ENCODE measurements around the gene RSPH4A. TPM values are rescaled to one million over a fixed set of nuclear protein-coding genes. Genes with fewer than 3 reads are reported as not detected.
"Not testable (repeated sequence)": the region's sequence is repeated elsewhere in the genome, so short reads cannot be mapped to it uniquely, and the experiment has no call there.

Gene RSPH4A
- total RNA-seq, 5 donors from 2014 or later (not counting 1 experiment from before 2014, with no cell fraction given): 0.38 to 0.91 (median 0.43) TPM

DNA sequence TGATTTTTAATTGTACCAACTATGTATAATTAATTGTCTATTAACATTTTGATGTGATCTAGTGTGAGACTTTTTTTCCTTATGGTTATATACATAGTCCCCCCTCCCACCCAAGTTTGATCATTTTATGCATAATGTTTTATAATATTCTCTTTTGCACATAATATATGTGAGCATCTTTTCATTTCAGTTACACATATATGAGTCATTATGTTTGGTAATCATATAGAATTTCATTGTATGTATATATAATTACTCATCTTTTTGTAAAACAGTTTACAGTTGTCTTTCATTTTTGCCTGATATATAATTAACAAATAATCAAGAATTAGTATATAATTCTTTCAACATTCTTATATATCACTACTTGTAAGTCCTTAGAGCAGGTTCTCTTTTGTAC lies 30.0 kb upstream of the RSPH4A start:
- peaks cover 3 to 55% of the 10 kb centered on the region in 2 donors for H3K36me3 ChIP-seq (ENCODE audit: control insufficient read depth in 2 of 2, extremely low read depth in 1 of 2, insufficient read depth in 1 of 2, low read length in 1 of 2)
- Mint-ChIP-seq H3K36me3 (peaks cover 59% of the 10 kb centered on the region), H3K27ac (no peak overlapping the region), H3K4me1 (peaks cover 2 to 6% (median 5%) of the 10 kb centered on the region in 3 donors), H3K4me3 (no peak overlapping the region), H3K9me3 (no peaks in the 10 kb centered on the region), H3K27me3 (no peaks in the 10 kb centered on the region)
- DNase-seq: no peak
- no peaks in the 10 kb centered on the region for H3K27me3 ChIP-seq (replicated peaks in 1 of 2; ENCODE audit: control insufficient read depth in 2 of 2, extremely low read depth in 1 of 2, insufficient read depth in 2 of 2, low read length in 1 of 2)
- no peak for ATAC-seq (replicated peaks in 1 of 4)
- CTCF ChIA-PET: no interaction called here
- H3K27ac ChIP-seq (ENCODE audit: low read length): no peak overlapping the region
- POLR2A ChIA-PET: no interaction called here
- H3K9me3 ChIP-seq: no peaks in the 10 kb centered on the region
- no peak overlapping the region for H3K4me3 ChIP-seq (ENCODE audit: control insufficient read depth in 1 of 2, extremely low read depth in 1 of 2, low read length in 1 of 2)
- H3K4me1 ChIP-seq (ENCODE audit: control insufficient read depth in 1 of 2, extremely low read depth in 1 of 2, insufficient read depth in 2 of 2, low read length in 2 of 2): no peaks in the 10 kb centered on the region

GRCh38 chr6:116586738-116587137 lies 29.5 kb upstream of the RSPH4A start:
- Mint-ChIP-seq H3K9me3 (no peaks in the 10 kb centered on the region), H3K27ac (no peak overlapping the region), H3K27me3 (no peaks in the 10 kb centered on the region), H3K4me1 (peaks cover 2 to 5% (median 3%) of the 10 kb centered on the region in 3 donors), H3K4me3 (no peak overlapping the region), H3K36me3 (peaks cover 60% of the 10 kb centered on the region)
- ChIA-PET CTCF (no interaction called here), POLR2A (no interaction called here)
- ATAC-seq (replicated peaks in 1 of 4) (no peak), DNase-seq (no peak)
- H3K4me3 ChIP-seq (ENCODE audit: control insufficient read depth in 1 of 2, extremely low read depth in 1 of 2, low read length in 1 of 2): no peak overlapping the region
- no CpG with 5 or more reads among the region's 2 CpGs for WGBS (ENCODE audit: insufficient coverage)
- peaks cover 3 to 57% of the 10 kb centered on the region in 2 donors for H3K36me3 ChIP-seq (ENCODE audit: control insufficient read depth in 2 of 2, extremely low read depth in 1 of 2, insufficient read depth in 1 of 2, low read length in 1 of 2)
- no peaks in the 10 kb centered on the region for H3K4me1 ChIP-seq (ENCODE audit: control insufficient read depth in 1 of 2, extremely low read depth in 1 of 2, insufficient read depth in 2 of 2, low read length in 2 of 2)
- H3K9me3 ChIP-seq: no peaks in the 10 kb centered on the region
- no peaks in the 10 kb centered on the region for H3K27me3 ChIP-seq (replicated peaks in 1 of 2; ENCODE audit: control insufficient read depth in 2 of 2, extremely low read depth in 1 of 2, insufficient read depth in 2 of 2, low read length in 1 of 2)
- no peak overlapping the region for H3K27ac ChIP-seq (ENCODE audit: low read length)

GRCh38 chr6:116595247-116595646 lies 21.0 kb upstream of the RSPH4A start:
- no peak overlapping the region for H3K27ac ChIP-seq (ENCODE audit: low read length)
- no peaks in the 10 kb centered on the region for H3K9me3 ChIP-seq
- H3K36me3 ChIP-seq (ENCODE audit: control insufficient read depth in 2 of 2, extremely low read depth in 1 of 2, insufficient read depth in 1 of 2, low read length in 1 of 2): peaks cover 0 to 46% of the 10 kb centered on the region in 2 donors
- ATAC-seq (replicated peaks in 1 of 4): no peak
- peaks cover 62% of the 10 kb centered on the region for H3K36me3 Mint-ChIP-seq
- ChIA-PET CTCF (no interaction called here), POLR2A (no interaction called here)
- no peaks in the 10 kb centered on the region for H3K9me3 Mint-ChIP-seq
- WGBS (ENCODE audit: insufficient coverage): no CpG with 5 or more reads among the region's 3 CpGs
- H3K4me3 ChIP-seq (ENCODE audit: control insufficient read depth in 1 of 2, extremely low read depth in 1 of 2, low read length in 1 of 2): no peak overlapping the region
- no peaks in the 10 kb centered on the region for H3K27me3 ChIP-seq (replicated peaks in 1 of 2; ENCODE audit: control insufficient read depth in 2 of 2, extremely low read depth in 1 of 2, insufficient read depth in 2 of 2, low read length in 1 of 2)
- no peak overlapping the region for H3K4me3 Mint-ChIP-seq
- H3K4me1 ChIP-seq (ENCODE audit: control insufficient read depth in 1 of 2, extremely low read depth in 1 of 2, insufficient read depth in 2 of 2, low read length in 2 of 2): no peaks in the 10 kb centered on the region
- no peak for DNase-seq
- H3K27ac Mint-ChIP-seq: no peak overlapping the region
- H3K27me3 Mint-ChIP-seq: no peaks in the 10 kb centered on the region
- no peaks in the 10 kb centered on the region for H3K4me1 Mint-ChIP-seq

DNA sequence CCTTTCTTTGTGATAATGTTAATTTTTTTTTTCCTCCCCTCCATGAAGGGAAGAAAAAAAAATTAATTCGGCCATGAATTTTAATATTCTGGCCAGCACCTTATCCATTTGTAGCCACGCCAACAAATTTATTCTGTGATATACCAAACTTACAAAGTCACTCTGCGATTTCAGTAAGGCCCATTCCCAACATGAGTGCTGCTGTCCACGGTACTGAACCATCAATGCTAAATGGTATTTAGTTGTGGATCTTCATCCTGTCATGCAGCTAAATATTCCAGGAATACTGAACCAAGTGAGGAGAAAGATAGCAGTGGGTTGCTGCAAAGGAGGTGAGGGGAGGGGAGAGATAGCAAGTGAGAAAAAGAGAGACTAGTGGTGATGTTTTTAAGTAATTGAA lies 19.5 kb upstream of the RSPH4A start:
- Histone ChIP-seq H3K4me1 (ENCODE audit: control insufficient read depth in 1 of 2, extremely low read depth in 1 of 2, insufficient read depth in 2 of 2, low read length in 2 of 2) (no peaks in the 10 kb centered on the region), H3K9me3 (no peaks in the 10 kb centered on the region), H3K27me3 (replicated peaks in 1 of 2; ENCODE audit: control insufficient read depth in 2 of 2, extremely low read depth in 1 of 2, insufficient read depth in 2 of 2, low read length in 1 of 2) (no peaks in the 10 kb centered on the region), H3K36me3 (ENCODE audit: control insufficient read depth in 2 of 2, extremely low read depth in 1 of 2, insufficient read depth in 1 of 2, low read length in 1 of 2) (peaks cover 0 to 33% of the 10 kb centered on the region in 2 donors), H3K27ac (ENCODE audit: low read length) (no peak overlapping the region), H3K4me3 (ENCODE audit: control insufficient read depth in 1 of 2, extremely low read depth in 1 of 2, low read length in 1 of 2) (no peak overlapping the region)
- WGBS (ENCODE audit: insufficient coverage): 100% methylated on average over 1 of the region's 4 CpGs
- DNase-seq (no peak), ATAC-seq (replicated peaks in 1 of 4) (no peak)
- CTCF ChIA-PET: interaction anchor here in 1 of 2 donors (0.9 kb wide), 1 partner anchor 33 kb away, joined by 3 read pairs; no protein-coding TSS in a partner anchor
- POLR2A ChIA-PET: no interaction called here
- no peak overlapping the region for H3K4me3 Mint-ChIP-seq
- H3K27ac Mint-ChIP-seq: no peak overlapping the region
- no peaks in the 10 kb centered on the region for H3K27me3 Mint-ChIP-seq
- peaks cover 66% of the 10 kb centered on the region for H3K36me3 Mint-ChIP-seq
- H3K9me3 Mint-ChIP-seq: no peaks in the 10 kb centered on the region
- H3K4me1 Mint-ChIP-seq: no peaks in the 10 kb centered on the region

- CTCF ChIA-PET; H3K4me1 Mint-ChIP-seq; H3K27ac Mint-ChIP-seq; H3K36me3 ChIP-seq (ENCODE audit: control insufficient read depth in 2 of 2, extremely low read depth in 1 of 2, insufficient read depth in 1 of 2, low read length in 1 of 2); H3K27me3 Mint-ChIP-seq; H3K4me3 Mint-ChIP-seq; H3K9me3 ChIP-seq; H3K27ac ChIP-seq (ENCODE audit: low read length); H3K27me3 ChIP-seq (replicated peaks in 1 of 2; ENCODE audit: control insufficient read depth in 2 of 2, extremely low read depth in 1 of 2, insufficient read depth in 2 of 2, low read length in 1 of 2); H3K4me1 ChIP-seq (ENCODE audit: control insufficient read depth in 1 of 2, extremely low read depth in 1 of 2, insufficient read depth in 2 of 2, low read length in 2 of 2); POLR2A ChIA-PET; ATAC-seq (replicated peaks in 1 of 4); H3K4me3 ChIP-seq (ENCODE audit: control insufficient read depth in 1 of 2, extremely low read depth in 1 of 2, low read length in 1 of 2); DNase-seq: not testable (repeated sequence)
- Mint-ChIP-seq H3K36me3 (peaks cover 67% of the 10 kb centered on the region), H3K9me3 (peaks cover 6 to 20% (median 7%) of the 10 kb centered on the region in 3 donors)
- WGBS (ENCODE audit: insufficient coverage): no CpG with 5 or more reads among the region's 3 CpGs
Observed at GRCh38 chr6:116603916-116604315, 12.4 kb upstream of the RSPH4A start.

DNA sequence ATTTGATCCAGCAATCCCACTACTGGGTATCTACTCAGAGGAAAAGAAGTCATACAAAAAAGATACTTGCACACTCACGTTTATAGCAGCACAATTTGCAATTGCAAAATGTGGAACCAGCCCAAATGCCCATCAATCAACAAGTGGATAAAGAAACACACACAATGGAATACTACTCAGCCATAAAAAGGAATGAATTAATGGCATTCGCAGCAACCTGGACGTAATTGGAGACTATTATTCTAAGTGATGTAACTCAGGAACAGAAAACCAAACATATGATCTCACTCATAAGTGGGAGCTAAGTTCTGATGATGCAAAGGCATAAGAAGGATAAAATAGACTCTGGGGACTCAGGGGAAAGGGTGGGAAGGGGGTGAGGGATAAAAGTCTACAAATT lies 11.4 kb upstream of the RSPH4A start:
- no CpG with 5 or more reads among the region's 3 CpGs for WGBS (ENCODE audit: insufficient coverage)
- H3K9me3 Mint-ChIP-seq: peaks cover 6 to 20% (median 7%) of the 10 kb centered on the region in 3 donors
- CTCF ChIA-PET; H3K4me1 Mint-ChIP-seq; ATAC-seq (replicated peaks in 1 of 4); H3K4me3 ChIP-seq (ENCODE audit: control insufficient read depth in 1 of 2, extremely low read depth in 1 of 2, low read length in 1 of 2); H3K27me3 ChIP-seq (replicated peaks in 1 of 2; ENCODE audit: control insufficient read depth in 2 of 2, extremely low read depth in 1 of 2, insufficient read depth in 2 of 2, low read length in 1 of 2); H3K4me1 ChIP-seq (ENCODE audit: control insufficient read depth in 1 of 2, extremely low read depth in 1 of 2, insufficient read depth in 2 of 2, low read length in 2 of 2); DNase-seq; H3K4me3 Mint-ChIP-seq; H3K27ac Mint-ChIP-seq; H3K27ac ChIP-seq (ENCODE audit: low read length); H3K36me3 ChIP-seq (ENCODE audit: control insufficient read depth in 2 of 2, extremely low read depth in 1 of 2, insufficient read depth in 1 of 2, low read length in 1 of 2); H3K9me3 ChIP-seq; POLR2A ChIA-PET: not testable (repeated sequence)
- H3K36me3 Mint-ChIP-seq: peaks cover 62% of the 10 kb centered on the region
- H3K27me3 Mint-ChIP-seq: peaks cover 0 to 11% of the 10 kb centered on the region in 2 donors

DNA sequence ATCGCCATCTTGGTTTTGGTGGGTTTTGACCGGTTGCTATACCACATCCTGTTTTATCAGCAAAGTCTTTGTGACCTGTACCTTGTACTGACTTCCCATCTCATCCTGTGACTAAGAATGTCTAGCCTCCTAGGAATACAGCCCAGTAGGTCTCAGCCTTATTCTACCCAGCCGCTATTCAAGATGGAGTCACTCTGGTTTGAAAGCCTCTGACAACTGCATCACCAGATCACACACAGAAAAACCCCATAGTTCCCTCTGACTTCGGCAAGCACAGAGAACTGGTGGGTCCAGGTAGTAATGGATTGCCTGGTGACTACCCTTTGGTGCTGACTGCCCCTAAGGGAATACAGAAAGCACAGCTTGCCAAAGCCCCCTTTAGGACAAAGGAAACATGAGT lies 10.3 kb upstream of the RSPH4A start:
- Mint-ChIP-seq H3K27me3 (peaks cover 0 to 19% of the 10 kb centered on the region in 2 donors), H3K9me3 (peaks cover 6 to 20% (median 7%) of the 10 kb centered on the region in 3 donors), H3K4me1 (no peaks in the 10 kb centered on the region), H3K27ac (no peak overlapping the region), H3K36me3 (peaks cover 56% of the 10 kb centered on the region), H3K4me3 (no peak overlapping the region)
- no peak overlapping the region for H3K4me3 ChIP-seq (ENCODE audit: control insufficient read depth in 1 of 2, extremely low read depth in 1 of 2, low read length in 1 of 2)
- peaks cover 0 to 5% of the 10 kb centered on the region in 2 experiments for H3K27me3 ChIP-seq (replicated peaks in 1 of 2; ENCODE audit: control insufficient read depth in 2 of 2, extremely low read depth in 1 of 2, insufficient read depth in 2 of 2, low read length in 1 of 2)
- CTCF ChIA-PET: no interaction called here
- WGBS (ENCODE audit: insufficient coverage): 89% methylated on average over 3 of the region's 4 CpGs
- H3K9me3 ChIP-seq: no peaks in the 10 kb centered on the region
- ATAC-seq (replicated peaks in 1 of 4): no peak
- H3K27ac ChIP-seq (ENCODE audit: low read length): no peak overlapping the region
- no peaks in the 10 kb centered on the region for H3K4me1 ChIP-seq (ENCODE audit: control insufficient read depth in 1 of 2, extremely low read depth in 1 of 2, insufficient read depth in 2 of 2, low read length in 2 of 2)
- POLR2A ChIA-PET: no interaction called here
- peaks cover 0 to 4% of the 10 kb centered on the region in 2 donors for H3K36me3 ChIP-seq (ENCODE audit: control insufficient read depth in 2 of 2, extremely low read depth in 1 of 2, insufficient read depth in 1 of 2, low read length in 1 of 2)
- no peak for DNase-seq
